ENCODE measurements around the gene CNEP1R1.

CNEP1R1 gene

DNA sequence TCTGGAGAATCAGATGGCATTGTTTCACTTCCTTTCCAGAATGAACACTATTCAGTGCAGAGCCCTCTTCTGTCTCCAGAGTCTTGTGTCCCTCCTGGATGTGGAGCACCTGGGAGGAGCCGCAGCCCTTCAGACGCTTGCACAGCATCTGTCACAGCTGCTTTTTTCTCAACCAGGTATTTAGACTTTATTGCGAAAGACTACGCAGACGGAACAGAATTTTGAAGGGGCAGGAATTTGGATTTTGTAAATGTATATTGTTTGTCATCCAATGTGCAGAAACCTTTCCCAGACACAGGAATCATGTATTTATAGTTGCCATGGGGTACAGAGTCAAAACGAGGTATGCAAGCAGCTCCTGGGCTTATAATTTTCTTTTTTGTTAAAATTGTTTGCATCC, 61.2 kb downstream of the CNEP1R1 start:
- H3K4me3 ChIP-seq (replicated peaks; ENCODE audit: low read depth, low read length), result no peak overlapping the region
- no peaks in the 10 kb centered on the region for H3K27me3 ChIP-seq (replicated peaks; ENCODE audit: control insufficient read depth, insufficient read depth, low read length)
- no peak for DNase-seq (ENCODE audit: extremely low read depth, insufficient read length)
- TF ChIP-seq, protein P1, sequence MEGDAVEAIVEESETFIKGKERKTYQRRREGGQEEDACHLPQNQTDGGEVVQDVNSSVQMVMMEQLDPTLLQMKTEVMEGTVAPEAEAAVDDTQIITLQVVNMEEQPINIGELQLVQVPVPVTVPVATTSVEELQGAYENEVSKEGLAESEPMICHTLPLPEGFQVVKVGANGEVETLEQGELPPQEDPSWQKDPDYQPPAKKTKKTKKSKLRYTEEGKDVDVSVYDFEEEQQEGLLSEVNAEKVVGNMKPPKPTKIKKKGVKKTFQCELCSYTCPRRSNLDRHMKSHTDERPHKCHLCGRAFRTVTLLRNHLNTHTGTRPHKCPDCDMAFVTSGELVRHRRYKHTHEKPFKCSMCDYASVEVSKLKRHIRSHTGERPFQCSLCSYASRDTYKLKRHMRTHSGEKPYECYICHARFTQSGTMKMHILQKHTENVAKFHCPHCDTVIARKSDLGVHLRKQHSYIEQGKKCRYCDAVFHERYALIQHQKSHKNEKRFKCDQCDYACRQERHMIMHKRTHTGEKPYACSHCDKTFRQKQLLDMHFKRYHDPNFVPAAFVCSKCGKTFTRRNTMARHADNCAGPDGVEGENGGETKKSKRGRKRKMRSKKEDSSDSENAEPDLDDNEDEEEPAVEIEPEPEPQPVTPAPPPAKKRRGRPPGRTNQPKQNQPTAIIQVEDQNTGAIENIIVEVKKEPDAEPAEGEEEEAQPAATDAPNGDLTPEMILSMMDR (IDR thresholded peaks at IDR 0.05; ENCODE audit: insufficient read depth, low read length, poor library complexity, severe bottlenecking), result no peak
- peaks cover 6% of the 10 kb centered on the region for H3K36me3 ChIP-seq (ENCODE audit: control insufficient read depth, insufficient read depth, low read length)

All from GM06990 (cell line).